GM18517 (cell line): ENCODE results near the gene LMF1.
"Not testable (repeated sequence)": the region's sequence is repeated elsewhere in the genome, so short reads cannot be mapped to it uniquely, and the experiment has no call there.

ENCODE experiments used
- ATAC-seq: cut with Tn5 transposase; IDR thresholded peaks from one replicate; pipeline ENCODE4 v1.9.1; 2021; ENCODE audit warnings: mild to moderate bottlenecking, moderate library complexity; ENCODE audit not compliant: unreplicated experiment

Gene LMF1

GRCh38 chr16:973366-973765 is 2.6 kb upstream of the LMF1 start:
- no peak for ATAC-seq

- no peak for ATAC-seq
Observed at GRCh38 chr16:972316-973002, 1.7 kb upstream of the LMF1 start.

GRCh38 chr16:971981-972315 is 1.2 kb upstream of the LMF1 start:
- no peak for ATAC-seq

- no peak for ATAC-seq
Observed at GRCh38 chr16:971582-971905, 760 bp upstream of the LMF1 start.

- ATAC-seq, result peak; percentile 46
Observed at GRCh38 chr16:970386-970765, 408 bp downstream of the LMF1 start.

GRCh38 chr16:969508-970385 is 1.0 kb downstream of the LMF1 start:
- no peak for ATAC-seq

GRCh38 chr16:968620-969019 is 2.2 kb downstream of the LMF1 start:
- ATAC-seq, result no peak

GRCh38 chr16:967546-968295 is 3.1 kb downstream of the LMF1 start:
- ATAC-seq, result no peak

GRCh38 chr16:967077-967541 is 3.7 kb downstream of the LMF1 start:
- no peak for ATAC-seq

- no peak for ATAC-seq
Observed at GRCh38 chr16:966505-966904, 4.3 kb downstream of the LMF1 start.

- ATAC-seq, result no peak
Observed at GRCh38 chr16:966035-966434, 4.7 kb downstream of the LMF1 start.

- no peak for ATAC-seq
Observed at GRCh38 chr16:965487-965886, 5.3 kb downstream of the LMF1 start.

GRCh38 chr16:965036-965395 is 5.8 kb downstream of the LMF1 start:
- ATAC-seq, result no peak

- no peak for ATAC-seq
Observed at GRCh38 chr16:964356-965035, 6.3 kb downstream of the LMF1 start.

GRCh38 chr16:963913-964312 is 6.9 kb downstream of the LMF1 start:
- ATAC-seq, result no peak

- ATAC-seq, result no peak
Observed at GRCh38 chr16:962901-963814, 7.6 kb downstream of the LMF1 start.

GRCh38 chr16:962366-962765 is 8.4 kb downstream of the LMF1 start:
- no peak for ATAC-seq

GRCh38 chr16:959232-960040 is 11.3 kb downstream of the LMF1 start:
- ATAC-seq, result no peak

- ATAC-seq, result not testable (repeated sequence)
Observed at GRCh38 chr16:955766-956165, 15.0 kb downstream of the LMF1 start.
